Gastroesophageal sphincter (tissue), 3 donors: ENCODE data around the gene PTPRE.

Experiments used
- POLR2A ChIP-seq, 2 donors: fragments of 450-650 bp; IDR thresholded peaks; one replicate each; pipeline ENCODE4 v1.6.1; 2017; ENCODE audit warnings: antibody characterized with exemption in 2 of 2, mild to moderate bottlenecking in 2 of 2, moderate library complexity in 1 of 2
- TF ChIP-seq, protein P1 (sequence below), 4 experiments: fragments of 200-600 bp in 2 of 4; fragments of 450-650 bp in 2 of 4; sonication (generic) in 1 of 4; IDR thresholded peaks; one replicate each; pipeline ENCODE4 v1.5.1; 2017 to 2019; ENCODE audit warnings: antibody characterized with exemption in 4 of 4, mild to moderate bottlenecking in 2 of 4, moderate library complexity in 2 of 4

DNA sequence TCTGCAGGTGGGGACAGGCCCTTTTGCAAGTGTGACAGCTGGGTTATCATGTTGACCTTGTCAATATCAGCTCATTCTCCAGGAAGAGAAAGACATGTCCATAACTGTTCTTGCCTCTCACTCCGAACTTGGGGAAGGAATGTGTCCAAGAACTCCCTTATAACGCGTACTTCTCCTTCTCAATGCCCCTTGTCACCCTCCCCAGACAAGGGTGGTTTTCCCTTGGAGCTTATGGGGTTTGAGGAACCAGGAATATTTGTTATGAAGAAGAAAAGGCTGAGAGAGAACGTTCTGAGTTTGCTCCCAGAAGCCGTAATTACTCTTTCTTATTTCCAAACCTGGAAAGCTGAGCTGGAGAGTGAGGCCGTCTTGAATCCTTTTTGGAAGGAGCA, 141.9 kb downstream of the PTPRE start:
- TF ChIP-seq, protein P1, sequence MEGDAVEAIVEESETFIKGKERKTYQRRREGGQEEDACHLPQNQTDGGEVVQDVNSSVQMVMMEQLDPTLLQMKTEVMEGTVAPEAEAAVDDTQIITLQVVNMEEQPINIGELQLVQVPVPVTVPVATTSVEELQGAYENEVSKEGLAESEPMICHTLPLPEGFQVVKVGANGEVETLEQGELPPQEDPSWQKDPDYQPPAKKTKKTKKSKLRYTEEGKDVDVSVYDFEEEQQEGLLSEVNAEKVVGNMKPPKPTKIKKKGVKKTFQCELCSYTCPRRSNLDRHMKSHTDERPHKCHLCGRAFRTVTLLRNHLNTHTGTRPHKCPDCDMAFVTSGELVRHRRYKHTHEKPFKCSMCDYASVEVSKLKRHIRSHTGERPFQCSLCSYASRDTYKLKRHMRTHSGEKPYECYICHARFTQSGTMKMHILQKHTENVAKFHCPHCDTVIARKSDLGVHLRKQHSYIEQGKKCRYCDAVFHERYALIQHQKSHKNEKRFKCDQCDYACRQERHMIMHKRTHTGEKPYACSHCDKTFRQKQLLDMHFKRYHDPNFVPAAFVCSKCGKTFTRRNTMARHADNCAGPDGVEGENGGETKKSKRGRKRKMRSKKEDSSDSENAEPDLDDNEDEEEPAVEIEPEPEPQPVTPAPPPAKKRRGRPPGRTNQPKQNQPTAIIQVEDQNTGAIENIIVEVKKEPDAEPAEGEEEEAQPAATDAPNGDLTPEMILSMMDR (IDR thresholded peaks at IDR 0.05), result no peak
- TF ChIP-seq POLR2A (IDR thresholded peaks at IDR 0.05), result no peak
